ENCODE data around the gene PLOD1. TPM values are rescaled to one million over a fixed set of nuclear protein-coding genes. Genes with fewer than 3 reads are reported as not detected.
"Not testable (repeated sequence)": the region's sequence is repeated elsewhere in the genome, so short reads cannot be mapped to it uniquely, and the experiment has no call there.

Gene PLOD1
- total RNA-seq, 1 donor from 2014 or later: 477 TPM

DNA sequence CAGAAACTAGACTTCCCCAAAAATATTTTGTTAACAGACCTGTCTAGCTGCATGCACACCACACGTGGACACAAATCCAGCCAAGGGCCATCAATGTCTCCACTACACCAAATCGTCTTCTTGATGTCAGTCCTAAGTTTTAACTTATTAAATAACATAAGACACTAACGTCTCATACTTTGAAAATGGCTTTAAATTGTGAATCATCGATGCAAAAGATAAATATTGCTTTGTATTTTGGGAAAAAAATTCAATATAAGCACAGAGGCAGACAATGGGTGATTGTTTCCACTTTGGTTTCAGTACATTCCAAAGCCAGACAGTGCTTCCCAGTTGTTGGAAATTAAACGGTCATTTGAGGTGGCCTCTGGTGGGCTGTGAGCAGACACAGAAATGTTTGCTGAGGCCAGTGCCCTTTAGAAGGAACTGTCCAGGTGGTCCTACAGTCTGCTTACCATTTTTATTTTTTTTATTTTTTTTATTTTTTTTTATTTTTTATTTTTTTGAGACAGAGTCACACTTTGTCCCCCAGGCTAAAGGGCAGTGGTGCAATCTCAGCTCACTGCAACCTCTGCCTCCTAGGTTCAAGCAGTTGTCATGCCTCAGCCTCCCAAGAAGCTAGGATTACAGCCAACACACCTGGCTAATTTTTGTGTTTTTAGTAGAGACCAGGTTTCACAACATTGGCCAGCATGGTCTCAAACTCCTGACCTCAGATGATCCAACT lies 6.5 kb upstream of the PLOD1 start:
- no peaks in the 10 kb centered on the region for H3K9me3 Mint-ChIP-seq (ENCODE audit: low read depth)
- TF ChIP-seq, protein P1, sequence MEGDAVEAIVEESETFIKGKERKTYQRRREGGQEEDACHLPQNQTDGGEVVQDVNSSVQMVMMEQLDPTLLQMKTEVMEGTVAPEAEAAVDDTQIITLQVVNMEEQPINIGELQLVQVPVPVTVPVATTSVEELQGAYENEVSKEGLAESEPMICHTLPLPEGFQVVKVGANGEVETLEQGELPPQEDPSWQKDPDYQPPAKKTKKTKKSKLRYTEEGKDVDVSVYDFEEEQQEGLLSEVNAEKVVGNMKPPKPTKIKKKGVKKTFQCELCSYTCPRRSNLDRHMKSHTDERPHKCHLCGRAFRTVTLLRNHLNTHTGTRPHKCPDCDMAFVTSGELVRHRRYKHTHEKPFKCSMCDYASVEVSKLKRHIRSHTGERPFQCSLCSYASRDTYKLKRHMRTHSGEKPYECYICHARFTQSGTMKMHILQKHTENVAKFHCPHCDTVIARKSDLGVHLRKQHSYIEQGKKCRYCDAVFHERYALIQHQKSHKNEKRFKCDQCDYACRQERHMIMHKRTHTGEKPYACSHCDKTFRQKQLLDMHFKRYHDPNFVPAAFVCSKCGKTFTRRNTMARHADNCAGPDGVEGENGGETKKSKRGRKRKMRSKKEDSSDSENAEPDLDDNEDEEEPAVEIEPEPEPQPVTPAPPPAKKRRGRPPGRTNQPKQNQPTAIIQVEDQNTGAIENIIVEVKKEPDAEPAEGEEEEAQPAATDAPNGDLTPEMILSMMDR (IDR thresholded peaks at IDR 0.05): no peak
- H3K27ac Mint-ChIP-seq (ENCODE audit: unreplicated experiment): peak overlapping the region; percentile 22
- H3K36me3 Mint-ChIP-seq (ENCODE audit: low read depth): peaks cover 3% of the 10 kb centered on the region
- DNase-seq (ENCODE audit: low spot score): no peak
- no peaks in the 10 kb centered on the region for H3K27me3 Mint-ChIP-seq (ENCODE audit: low read depth)
- H3K4me3 Mint-ChIP-seq (ENCODE audit: unreplicated experiment): no peak overlapping the region
- peaks cover 51% of the 10 kb centered on the region for H3K4me1 Mint-ChIP-seq (ENCODE audit: low read depth)

DNA sequence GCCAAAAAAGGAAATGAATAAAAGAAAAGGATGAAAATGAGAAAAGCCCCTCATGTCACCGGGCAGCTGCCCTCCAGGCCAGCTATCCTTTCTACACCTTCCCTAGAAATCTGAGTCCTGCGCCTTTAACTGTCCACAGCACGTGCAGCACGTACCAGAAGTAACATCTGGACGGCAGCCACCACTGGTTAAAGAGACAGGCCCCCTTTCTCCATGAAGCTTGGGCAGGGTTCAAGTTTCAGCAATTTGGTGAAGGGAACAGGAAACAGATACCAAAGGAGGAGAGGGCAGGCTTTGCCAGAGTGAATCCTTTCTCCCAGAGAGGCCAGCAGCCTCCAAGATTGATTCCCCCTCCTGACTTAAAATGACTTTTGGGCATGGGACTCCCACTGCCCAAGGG lies 4.7 kb upstream of the PLOD1 start:
- no peak for DNase-seq (ENCODE audit: low spot score)
- H3K4me1 Mint-ChIP-seq (ENCODE audit: low read depth): peaks cover 38% of the 10 kb centered on the region
- H3K27me3 Mint-ChIP-seq (ENCODE audit: low read depth): no peaks in the 10 kb centered on the region
- TF ChIP-seq, protein P1 (IDR thresholded peaks at IDR 0.05): no peak
- peak overlapping the region; percentile 54 for H3K27ac Mint-ChIP-seq (ENCODE audit: unreplicated experiment)
- no peak overlapping the region for H3K4me3 Mint-ChIP-seq (ENCODE audit: unreplicated experiment)
- H3K36me3 Mint-ChIP-seq (ENCODE audit: low read depth): no peaks in the 10 kb centered on the region
- H3K9me3 Mint-ChIP-seq (ENCODE audit: low read depth): no peaks in the 10 kb centered on the region

DNA sequence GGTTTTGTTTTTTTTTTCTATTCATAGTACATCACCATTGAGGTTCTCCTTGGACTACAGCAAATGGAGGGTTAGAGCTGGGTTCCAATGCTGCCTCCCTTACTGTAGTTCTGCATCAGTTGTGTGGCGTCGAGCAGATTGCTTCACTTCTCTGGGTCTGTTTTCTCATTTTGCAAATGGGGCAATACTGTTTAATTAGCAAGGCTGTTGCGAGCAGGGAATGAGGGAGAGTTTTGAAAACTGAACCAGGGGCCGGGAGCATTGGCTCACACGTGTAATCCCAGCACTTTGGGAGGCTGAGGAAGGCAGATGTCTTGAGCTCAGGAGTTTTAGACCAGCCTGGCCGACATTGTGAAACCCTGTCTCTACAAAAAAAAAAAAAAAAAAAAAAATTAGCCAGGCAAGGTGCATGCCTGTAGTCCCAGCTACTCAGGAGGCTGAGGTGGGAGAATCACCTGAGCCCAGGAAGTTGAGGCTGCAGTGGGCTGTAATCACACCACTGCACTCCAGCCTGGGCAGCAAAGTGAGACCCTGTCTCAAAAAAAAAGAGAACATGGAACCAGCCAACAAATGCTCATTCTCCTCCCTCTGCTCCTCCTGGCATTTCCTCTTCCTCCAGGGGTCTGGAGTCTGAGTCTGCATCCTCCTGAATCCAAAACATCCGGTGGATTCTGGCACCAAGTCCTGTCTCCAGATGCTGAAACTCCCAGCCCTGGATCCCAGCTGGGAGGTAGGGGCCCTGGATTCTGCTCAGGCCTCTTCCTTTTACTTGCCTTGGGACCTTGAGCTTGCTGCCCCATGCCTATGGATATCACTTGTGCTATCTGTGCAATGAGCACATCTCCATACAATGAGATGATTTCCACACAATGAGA lies 3.7 kb upstream of the PLOD1 start:
- Mint-ChIP-seq H3K36me3 (ENCODE audit: low read depth) (no peaks in the 10 kb centered on the region), H3K4me3 (ENCODE audit: unreplicated experiment) (no peak overlapping the region), H3K27me3 (ENCODE audit: low read depth) (no peaks in the 10 kb centered on the region), H3K9me3 (ENCODE audit: low read depth) (no peaks in the 10 kb centered on the region), H3K27ac (ENCODE audit: unreplicated experiment) (peak overlapping the region; percentile 75), H3K4me1 (ENCODE audit: low read depth) (peaks cover 42% of the 10 kb centered on the region)
- DNase-seq (ENCODE audit: low spot score): no peak
- TF ChIP-seq, protein P1 (IDR thresholded peaks at IDR 0.05): no peak

DNA sequence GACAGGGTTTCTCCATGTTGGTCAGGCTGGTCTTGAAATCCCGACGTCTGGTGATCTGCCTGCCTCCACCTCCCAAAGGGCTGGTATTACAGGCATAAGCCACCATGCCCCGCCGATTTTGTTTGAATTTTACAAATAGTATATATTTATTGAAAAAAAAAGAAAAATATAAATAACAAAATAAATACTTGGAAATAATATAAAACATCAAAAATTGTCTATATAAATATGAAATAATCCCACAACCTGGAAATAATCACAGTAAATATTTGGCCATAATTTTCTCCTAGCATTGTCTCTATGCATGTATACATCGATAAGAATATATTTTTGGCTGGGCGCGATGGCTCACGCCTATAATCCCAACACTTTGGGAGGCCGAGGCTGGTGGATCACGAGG lies 2.7 kb upstream of the PLOD1 start:
- DNase-seq (ENCODE audit: low spot score): no peak
- Mint-ChIP-seq H3K27me3 (ENCODE audit: low read depth) (no peaks in the 10 kb centered on the region), H3K9me3 (ENCODE audit: low read depth) (no peaks in the 10 kb centered on the region), H3K27ac (ENCODE audit: unreplicated experiment) (no peak overlapping the region), H3K36me3 (ENCODE audit: low read depth) (no peaks in the 10 kb centered on the region), H3K4me1 (ENCODE audit: low read depth) (peaks cover 43% of the 10 kb centered on the region), H3K4me3 (ENCODE audit: unreplicated experiment) (no peak overlapping the region)
- TF ChIP-seq, protein P1 (IDR thresholded peaks at IDR 0.05): no peak

DNA sequence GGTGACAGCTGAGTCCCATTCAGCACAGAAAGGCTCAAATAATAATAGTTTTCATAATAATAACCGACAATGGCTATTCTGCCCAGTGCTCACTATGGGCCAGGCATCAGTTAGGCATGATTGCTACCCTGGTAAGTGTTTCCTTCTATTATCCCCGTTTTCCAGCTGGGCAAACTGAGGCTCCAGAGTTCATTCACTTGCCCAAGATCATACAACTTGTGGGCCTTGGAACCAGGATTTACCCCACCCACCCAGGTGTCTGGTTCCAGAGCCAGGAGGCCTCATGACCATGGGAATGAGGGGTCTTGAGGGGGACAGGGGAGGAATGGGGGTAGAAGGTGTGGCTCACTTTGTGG lies 518 bp downstream of the PLOD1 start:
- Mint-ChIP-seq H3K9me3 (ENCODE audit: low read depth) (no peaks in the 10 kb centered on the region), H3K27me3 (ENCODE audit: low read depth) (no peaks in the 10 kb centered on the region), H3K4me3 (ENCODE audit: unreplicated experiment) (peak overlapping the region; percentile 79), H3K36me3 (ENCODE audit: low read depth) (peaks cover 2% of the 10 kb centered on the region), H3K4me1 (ENCODE audit: low read depth) (peaks cover 59% of the 10 kb centered on the region), H3K27ac (ENCODE audit: unreplicated experiment) (peak overlapping the region; percentile 76)
- TF ChIP-seq, protein P1 (IDR thresholded peaks at IDR 0.05): no peak
- DNase-seq (ENCODE audit: low spot score): no peak

DNA sequence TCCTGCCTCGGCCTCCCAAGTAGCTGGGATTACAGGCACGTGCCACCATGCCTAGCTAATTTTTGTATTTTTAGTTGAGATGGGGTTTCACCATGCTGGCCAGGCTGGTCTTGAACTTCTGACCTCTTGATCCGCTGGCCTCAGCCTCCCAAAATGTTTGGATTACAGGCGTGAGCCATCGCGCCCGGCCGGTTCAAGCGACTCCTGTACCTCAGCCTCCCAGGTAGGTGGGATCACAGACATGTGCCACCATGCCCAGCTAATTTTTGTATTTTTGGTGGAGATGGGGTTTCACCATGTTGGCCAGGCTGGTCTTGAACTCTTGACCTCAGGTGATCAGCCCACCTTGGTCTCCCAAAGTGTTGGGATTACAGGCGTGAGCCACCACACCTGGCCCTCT lies 1.2 kb downstream of the PLOD1 start:
- H3K27me3 Mint-ChIP-seq (ENCODE audit: low read depth); H3K27ac Mint-ChIP-seq (ENCODE audit: unreplicated experiment); H3K9me3 Mint-ChIP-seq (ENCODE audit: low read depth); H3K36me3 Mint-ChIP-seq (ENCODE audit: low read depth); DNase-seq (ENCODE audit: low spot score): not testable (repeated sequence)
- Mint-ChIP-seq H3K4me3 (ENCODE audit: unreplicated experiment) (peak overlapping the region; percentile 53), H3K4me1 (ENCODE audit: low read depth) (peaks cover 59% of the 10 kb centered on the region)

All from chondrocyte (in vitro differentiated cells).